Activated T-helper 1 cell treated with anti-CD3 and anti-CD28 coated beads, Interleukin-12 subunit alpha, Interleukin-12 subunit beta, Interleukin-2, Interleukin-4 antibody, amounts not matched to agents 30 ng/mL and 10 ng/mL and 1 ng/mL, durations not matched to agents 14 hours and 24 hours and 36 hours (primary cell): Measurements from ENCODE around the gene WDCP. TPM values are rescaled to one million over a fixed set of nuclear protein-coding genes. Genes with fewer than 3 reads are reported as not detected.

Experiments used
- DNase-seq: peaks from one replicate; pipeline ENCODE4 v3.0.0; 2021; ENCODE audit warnings: low spot score
- H3K27ac Mint-ChIP-seq: one replicate; pipeline ENCODE4 v1.8.0; 2021; ENCODE audit warnings: mild to moderate bottlenecking, mixed read lengths
- H3K27me3 Mint-ChIP-seq: one replicate; pipeline ENCODE4 v1.8.0; 2022; ENCODE audit warnings: mild to moderate bottlenecking, moderate library complexity, mixed read lengths; ENCODE audit not compliant: insufficient read depth
- H3K36me3 Mint-ChIP-seq: one replicate; pipeline ENCODE4 v1.8.0; 2021; ENCODE audit warnings: low read depth, mixed read lengths
- H3K4me1 Mint-ChIP-seq: one replicate; pipeline ENCODE4 v1.8.0; 2021; ENCODE audit warnings: low read depth, mixed read lengths
- H3K4me3 Mint-ChIP-seq: one replicate; pipeline ENCODE4 v1.8.0; 2021; ENCODE audit warnings: mild to moderate bottlenecking, moderate library complexity, mixed read lengths
- H3K9me3 Mint-ChIP-seq: one replicate; pipeline ENCODE4 v1.8.0; 2021; ENCODE audit warnings: mixed read lengths
- intact Hi-C: fragments of 100-400 bp; cut with micrococcal nuclease; formaldehyde crosslinking; loops from one replicate; pipeline ENCODE4 v1.15.1; 2024
- total RNA-seq: library from RNA; stranded (reverse); gene quantifications from 2 replicates; pipeline ENCODE4 v1.2.3, GENCODE V29; 2022

WDCP gene
- total RNA-seq, 1 donor from 2014 or later, result 21.9 TPM

- H3K9me3 Mint-ChIP-seq, result no peaks in the 10 kb centered on the region
- no peak for DNase-seq
- H3K27ac Mint-ChIP-seq, result no peak overlapping the region
- intact Hi-C loops, result loop anchor here (5.0 kb wide), 1 partner anchor 273 kb away; no protein-coding TSS in a partner anchor
- H3K27me3 Mint-ChIP-seq, result peaks cover 2% of the 10 kb centered on the region
- H3K4me3 Mint-ChIP-seq, result no peak overlapping the region
- peaks cover 3% of the 10 kb centered on the region for H3K36me3 Mint-ChIP-seq
- peaks cover 27% of the 10 kb centered on the region for H3K4me1 Mint-ChIP-seq
These were observed 33.5 kb upstream of the WDCP start for GRCh38 chr2:24080701-24081100.

DNA sequence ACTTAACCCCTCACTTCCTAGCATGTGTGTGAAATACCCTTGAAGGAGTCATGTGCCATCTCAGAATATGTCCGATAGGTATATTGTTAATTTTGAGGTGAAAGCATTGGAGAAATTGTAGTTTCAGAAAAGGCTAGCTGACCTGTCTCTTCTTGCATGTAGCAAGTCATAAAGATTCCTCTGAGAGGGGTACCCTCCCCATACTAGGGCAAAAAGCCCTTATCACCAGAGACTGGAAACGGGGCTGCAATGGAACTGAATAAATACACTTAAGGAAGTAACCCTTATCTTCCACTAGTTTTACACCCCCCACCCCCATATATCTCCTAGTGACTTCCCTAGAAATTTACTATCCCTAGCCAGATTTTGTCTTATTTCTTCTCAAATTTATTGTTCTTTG lies 30.7 kb upstream of the WDCP start:
- Mint-ChIP-seq H3K9me3 (no peaks in the 10 kb centered on the region), H3K27me3 (peaks cover 2% of the 10 kb centered on the region), H3K27ac (peak overlapping the region; percentile 52), H3K4me3 (peak overlapping the region; percentile 98), H3K4me1 (peaks cover 33% of the 10 kb centered on the region), H3K36me3 (peaks cover 12% of the 10 kb centered on the region)
- intact Hi-C loops, result loop anchor here (2.0 to 5.0 kb wide), 3 partner anchors 45 to 714 kb away; partner anchors contain the start of genes CENPO, FAM228B, PFN4 and PTRHD1
- DNase-seq, result no peak

DNA sequence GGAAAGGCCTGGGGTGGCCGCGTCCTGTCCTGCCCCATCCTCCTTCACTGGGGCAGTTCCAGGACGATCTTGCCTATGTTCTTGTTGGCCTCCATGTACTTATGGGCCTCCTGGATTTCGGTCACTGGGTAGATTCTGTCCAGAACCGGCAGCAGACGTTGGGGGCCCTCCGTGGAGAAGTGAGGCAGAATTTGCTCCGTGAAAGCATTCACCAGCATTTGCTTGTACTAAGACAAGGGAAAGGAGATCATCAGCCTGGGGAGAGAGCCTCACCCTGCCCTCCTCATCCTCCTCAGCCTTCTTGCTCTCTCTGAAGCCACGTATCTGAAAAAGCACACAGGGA lies 30.3 kb upstream of the WDCP start:
- Mint-ChIP-seq H3K36me3 (peaks cover 15% of the 10 kb centered on the region), H3K4me1 (peaks cover 33% of the 10 kb centered on the region), H3K27ac (peak overlapping the region; percentile 52), H3K27me3 (peaks cover 2% of the 10 kb centered on the region), H3K4me3 (peak overlapping the region; percentile 98), H3K9me3 (no peaks in the 10 kb centered on the region)
- DNase-seq, result no peak
- intact Hi-C loops, result loop anchor here (2.0 to 5.0 kb wide), 3 partner anchors 45 to 715 kb away; partner anchors contain the start of genes CENPO, FAM228B, PFN4 and PTRHD1

GRCh38 chr2:24076849-24077534 lies 29.8 kb upstream of the WDCP start:
- intact Hi-C loops, result loop anchor here (1.0 to 5.0 kb wide), 9 partner anchors 7 to 715 kb away; partner anchors contain the start of genes ATAD2B, CENPO, FAM228B and ITSN2
- no peaks in the 10 kb centered on the region for H3K9me3 Mint-ChIP-seq
- peaks cover 33% of the 10 kb centered on the region for H3K4me1 Mint-ChIP-seq
- H3K27me3 Mint-ChIP-seq, result peaks cover 2% of the 10 kb centered on the region
- peak overlapping the region; percentile 98 for H3K4me3 Mint-ChIP-seq
- DNase-seq, result no peak
- peak overlapping the region; percentile 52 for H3K27ac Mint-ChIP-seq
- peaks cover 17% of the 10 kb centered on the region for H3K36me3 Mint-ChIP-seq

- Mint-ChIP-seq H3K9me3 (no peaks in the 10 kb centered on the region), H3K27me3 (peaks cover 2% of the 10 kb centered on the region), H3K4me3 (peak within 1 kb of the TSS; percentile 98), H3K4me1 (peaks cover 33% of the 10 kb centered on the region), H3K36me3 (peaks cover 17% of the 10 kb centered on the region), H3K27ac (peak within 1 kb of the TSS; percentile 94)
- intact Hi-C loops, result loop anchor here (1.0 to 5.0 kb wide), 9 partner anchors 8 to 716 kb away; partner anchors contain the start of genes ATAD2B, CENPO, FAM228B and ITSN2
- DNase-seq, result peak; percentile 98
These were observed 29.0 kb upstream of the WDCP start, which contains the start of gene SF3B6 for GRCh38 chr2:24075915-24076848. Gene SF3B6 (minus strand): TSS chr2:24076326. CDS start chr2:24076229, 97 bp downstream.

DNA sequence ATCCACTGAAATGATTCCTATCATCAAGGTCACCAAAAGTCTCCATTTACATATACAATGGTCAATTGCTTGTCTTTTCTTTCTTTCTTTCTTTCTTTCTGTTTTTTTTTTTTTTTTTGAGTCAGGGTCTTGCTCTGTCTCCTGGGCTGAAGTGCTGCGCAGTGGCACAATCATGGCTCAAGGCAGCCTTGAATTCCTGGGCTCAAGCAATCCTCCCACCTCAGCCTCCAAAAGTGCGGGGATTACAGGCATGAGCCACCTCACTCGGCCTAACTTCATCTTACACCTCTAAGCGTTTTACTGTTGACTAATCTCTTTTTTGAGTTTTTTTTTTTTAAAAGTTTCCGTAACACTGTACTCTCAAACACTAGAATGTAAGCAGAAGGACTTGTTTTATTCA lies 28.1 kb upstream of the WDCP start:
- Mint-ChIP-seq H3K36me3 (peaks cover 17% of the 10 kb centered on the region), H3K4me3 (peak overlapping the region; percentile 98), H3K27ac (peak overlapping the region; percentile 94), H3K9me3 (no peaks in the 10 kb centered on the region), H3K4me1 (peaks cover 33% of the 10 kb centered on the region), H3K27me3 (peaks cover 2% of the 10 kb centered on the region)
- DNase-seq, result no peak
- intact Hi-C loops, result loop anchor here (5.0 kb wide), 1 partner anchor 717 kb away; the partner anchor contains the start of genes CENPO and PTRHD1

DNA sequence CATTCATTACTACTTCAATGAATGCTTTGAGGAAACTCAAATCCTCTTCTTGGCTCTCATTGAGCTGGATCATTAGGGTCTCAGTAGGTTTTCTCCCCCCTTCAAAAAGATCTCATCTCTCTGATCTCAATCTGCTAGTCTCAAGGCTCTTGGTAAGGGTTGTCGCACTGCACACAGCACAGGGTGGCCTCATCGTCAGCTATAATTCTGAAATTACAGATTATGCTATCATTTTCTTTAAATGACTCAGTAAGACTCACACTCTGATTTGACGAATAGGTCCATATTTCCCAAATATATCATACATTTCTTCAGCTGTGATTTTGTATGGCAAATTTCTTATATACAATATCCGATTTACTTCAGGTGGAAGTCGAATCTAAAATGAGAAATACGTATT lies 26.6 kb upstream of the WDCP start:
- Mint-ChIP-seq H3K4me1 (peaks cover 40% of the 10 kb centered on the region), H3K27ac (peak overlapping the region; percentile 56), H3K9me3 (no peaks in the 10 kb centered on the region), H3K36me3 (peaks cover 21% of the 10 kb centered on the region), H3K4me3 (peak overlapping the region; percentile 36), H3K27me3 (peaks cover 2% of the 10 kb centered on the region)
- intact Hi-C loops, result no loop called here
- no peak for DNase-seq

- intact Hi-C loops, result no loop called here
These were observed 25.1 kb upstream of the WDCP start for GRCh38 chr2:24072259-24072658.

DNA sequence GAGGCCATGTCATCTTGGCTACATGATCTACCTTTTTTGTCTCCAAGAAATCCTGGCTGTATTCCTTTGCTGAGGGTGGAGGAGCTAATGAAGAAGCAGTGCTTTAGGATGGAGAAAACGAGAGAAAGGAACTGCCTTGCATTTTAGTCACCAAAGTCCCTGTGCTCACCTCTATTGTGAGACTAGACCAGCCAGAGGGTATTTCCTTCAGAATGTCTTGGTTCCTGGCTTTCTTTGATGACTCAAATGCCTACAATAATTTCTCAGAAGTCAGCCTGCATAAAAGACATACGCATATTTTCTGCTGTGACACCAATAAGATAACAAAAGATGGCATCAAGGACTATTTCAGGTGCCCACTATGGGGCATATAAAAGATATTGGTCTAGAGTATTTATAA lies 18.1 kb upstream of the WDCP start:
- Mint-ChIP-seq H3K27ac (no peak overlapping the region), H3K9me3 (no peaks in the 10 kb centered on the region), H3K36me3 (peaks cover 9% of the 10 kb centered on the region), H3K27me3 (no peaks in the 10 kb centered on the region), H3K4me3 (no peak overlapping the region), H3K4me1 (peaks cover 16% of the 10 kb centered on the region)
- intact Hi-C loops, result no loop called here
- no peak for DNase-seq

More at GRCh38 chr2:24072259-24072658, 25.1 kb upstream of the WDCP start:
- no peak overlapping the region for H3K4me3 Mint-ChIP-seq
- no peak for DNase-seq
- peaks cover 2% of the 10 kb centered on the region for H3K27me3 Mint-ChIP-seq
- peaks cover 26% of the 10 kb centered on the region for H3K36me3 Mint-ChIP-seq
- H3K9me3 Mint-ChIP-seq, result no peaks in the 10 kb centered on the region
- H3K4me1 Mint-ChIP-seq, result peaks cover 33% of the 10 kb centered on the region
- H3K27ac Mint-ChIP-seq, result no peak overlapping the region

GRCh38 chr2:24058564-24059271 lies 11.5 kb upstream of the WDCP start:
- no peak overlapping the region for H3K27ac Mint-ChIP-seq
- no peak for DNase-seq
- H3K36me3 Mint-ChIP-seq, result no peaks in the 10 kb centered on the region
- no peak overlapping the region for H3K4me3 Mint-ChIP-seq
- H3K9me3 Mint-ChIP-seq, result no peaks in the 10 kb centered on the region
- H3K4me1 Mint-ChIP-seq, result no peaks in the 10 kb centered on the region
- H3K27me3 Mint-ChIP-seq, result peaks cover 6% of the 10 kb centered on the region
- intact Hi-C loops, result no loop called here

GRCh38 chr2:24055750-24056149 lies 8.6 kb upstream of the WDCP start:
- Mint-ChIP-seq H3K27me3 (peaks cover 6% of the 10 kb centered on the region), H3K4me1 (no peaks in the 10 kb centered on the region), H3K4me3 (no peak overlapping the region), H3K36me3 (no peaks in the 10 kb centered on the region), H3K27ac (no peak overlapping the region), H3K9me3 (no peaks in the 10 kb centered on the region)
- no peak for DNase-seq
- intact Hi-C loops, result no loop called here

DNA sequence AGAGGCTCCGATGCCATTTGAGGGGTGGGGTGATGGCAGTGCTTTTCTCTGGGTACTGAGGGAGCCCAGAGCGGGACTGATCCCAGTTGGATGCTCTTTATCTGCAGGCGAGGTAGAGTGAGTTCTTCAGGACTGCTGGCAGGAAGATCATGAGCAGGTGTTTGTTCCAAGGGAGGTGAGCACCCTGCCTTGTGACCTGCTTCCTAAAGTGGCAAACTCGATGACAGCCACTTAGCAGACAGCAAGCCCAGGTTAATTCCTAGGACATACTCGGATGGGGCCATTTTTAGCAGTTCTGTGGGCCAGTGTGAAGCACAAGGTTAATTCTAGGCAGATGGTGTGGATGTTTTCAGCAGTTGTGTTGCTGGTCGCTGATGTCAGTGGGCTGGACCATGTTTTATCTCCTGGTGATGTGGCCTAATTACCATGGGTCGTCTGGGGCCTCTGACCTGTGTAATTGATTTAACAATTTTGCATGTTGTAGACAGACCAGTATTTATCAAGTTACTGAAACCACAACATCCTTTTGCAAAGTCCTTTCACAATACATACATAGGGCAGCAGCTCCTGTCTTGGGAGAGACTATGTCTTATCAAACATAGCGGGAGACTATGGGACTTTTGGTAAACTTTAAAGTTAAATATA lies 7.3 kb upstream of the WDCP start:
- Mint-ChIP-seq H3K9me3 (no peaks in the 10 kb centered on the region), H3K36me3 (no peaks in the 10 kb centered on the region), H3K27me3 (peaks cover 6% of the 10 kb centered on the region), H3K4me3 (no peak overlapping the region), H3K4me1 (no peaks in the 10 kb centered on the region), H3K27ac (no peak overlapping the region)
- intact Hi-C loops, result no loop called here
- DNase-seq, result no peak
